Ectodermal cell (in vitro differentiated cells): Measurements from ENCODE around the gene IQSEC1.

Experiments used
- H3K27ac ChIP-seq: 2 replicates; pipeline ENCODE4 v1.7.0; 2013; ENCODE audit warnings: mild to moderate bottlenecking, low read depth, low read length; ENCODE audit not compliant: insufficient read depth, poor library complexity, severe bottlenecking
- H3K27me3 ChIP-seq: 2 replicates; pipeline ENCODE4 v1.7.0; 2013; ENCODE audit warnings: mild to moderate bottlenecking, low read length; ENCODE audit not compliant: insufficient read depth, control insufficient read depth, poor library complexity, severe bottlenecking
- H3K36me3 ChIP-seq: one replicate; pipeline ENCODE4 v1.7.0; 2013; ENCODE audit warnings: low read length; ENCODE audit not compliant: control insufficient read depth, insufficient read depth
- H3K4me1 ChIP-seq: one replicate; pipeline ENCODE4 v1.7.0; 2013; ENCODE audit warnings: low read length; ENCODE audit not compliant: control insufficient read depth, insufficient read depth
- H3K4me3 ChIP-seq: 2 replicates; pipeline ENCODE4 v1.7.0; 2013; ENCODE audit warnings: low read depth, low read length, control low read depth; ENCODE audit not compliant: insufficient read depth
- H3K9me3 ChIP-seq: 2 replicates; pipeline ENCODE4 v1.7.0; 2013; ENCODE audit warnings: mild to moderate bottlenecking, low read length, moderate library complexity; ENCODE audit not compliant: control insufficient read depth
- WGBS, 2 experiments: methylation state at CpG; one replicate each; pipeline ENCODE4 v1.1.7; 2013; ENCODE audit warnings: missing lambda C conversion rate in 2 of 2; 5-methylcytosine and 5-hydroxymethylcytosine counted together

The IQSEC1 gene

DNA sequence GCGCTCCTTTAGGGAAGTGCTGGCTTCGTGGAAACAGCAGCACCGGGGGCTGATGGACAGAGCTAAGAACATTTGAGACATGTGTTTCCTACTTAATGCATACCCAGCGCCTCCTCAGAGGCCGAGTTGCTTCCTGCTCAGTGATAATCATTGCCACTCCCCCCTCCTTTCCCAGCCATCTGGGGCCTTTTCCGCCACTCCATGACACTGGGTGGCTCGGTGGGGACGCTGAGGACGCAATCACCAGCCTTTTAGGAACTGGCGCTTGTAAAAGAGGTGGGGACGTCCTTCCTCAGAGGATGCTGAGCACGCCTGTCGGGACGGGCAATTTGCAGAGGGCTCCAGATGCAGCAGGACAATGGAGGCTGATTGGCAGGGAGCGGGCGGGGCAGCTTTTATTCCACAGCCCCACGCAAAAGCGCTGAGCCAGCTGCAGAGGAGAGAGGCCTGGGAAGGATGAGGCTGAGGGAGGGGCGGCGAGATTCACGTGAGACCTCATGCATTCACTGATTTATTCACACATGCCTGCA lies 22.2 kb upstream of the IQSEC1 start:
- H3K27me3 ChIP-seq, result no peaks in the 10 kb centered on the region
- H3K4me1 ChIP-seq, result peaks cover 5% of the 10 kb centered on the region
- no peaks in the 10 kb centered on the region for H3K36me3 ChIP-seq
- H3K27ac ChIP-seq, result no peak overlapping the region
- H3K4me3 ChIP-seq, result no peak overlapping the region
- 51 to 59% methylated on average over 19 to 21 of the region's 21 CpGs for WGBS, 2 experiments
- no peaks in the 10 kb centered on the region for H3K9me3 ChIP-seq

- H3K4me3 ChIP-seq, result no peak overlapping the region
- H3K36me3 ChIP-seq, result no peaks in the 10 kb centered on the region
- no peak overlapping the region for H3K27ac ChIP-seq
- H3K27me3 ChIP-seq, result no peaks in the 10 kb centered on the region
- WGBS, 2 experiments, result 67 to 69% methylated on average over 10 of the region's 10 CpGs
- H3K4me1 ChIP-seq, result peaks cover 5% of the 10 kb centered on the region
- H3K9me3 ChIP-seq, result no peaks in the 10 kb centered on the region
Measured at GRCh38 chr3:13093687-13094086, 20.5 kb upstream of the IQSEC1 start.

DNA sequence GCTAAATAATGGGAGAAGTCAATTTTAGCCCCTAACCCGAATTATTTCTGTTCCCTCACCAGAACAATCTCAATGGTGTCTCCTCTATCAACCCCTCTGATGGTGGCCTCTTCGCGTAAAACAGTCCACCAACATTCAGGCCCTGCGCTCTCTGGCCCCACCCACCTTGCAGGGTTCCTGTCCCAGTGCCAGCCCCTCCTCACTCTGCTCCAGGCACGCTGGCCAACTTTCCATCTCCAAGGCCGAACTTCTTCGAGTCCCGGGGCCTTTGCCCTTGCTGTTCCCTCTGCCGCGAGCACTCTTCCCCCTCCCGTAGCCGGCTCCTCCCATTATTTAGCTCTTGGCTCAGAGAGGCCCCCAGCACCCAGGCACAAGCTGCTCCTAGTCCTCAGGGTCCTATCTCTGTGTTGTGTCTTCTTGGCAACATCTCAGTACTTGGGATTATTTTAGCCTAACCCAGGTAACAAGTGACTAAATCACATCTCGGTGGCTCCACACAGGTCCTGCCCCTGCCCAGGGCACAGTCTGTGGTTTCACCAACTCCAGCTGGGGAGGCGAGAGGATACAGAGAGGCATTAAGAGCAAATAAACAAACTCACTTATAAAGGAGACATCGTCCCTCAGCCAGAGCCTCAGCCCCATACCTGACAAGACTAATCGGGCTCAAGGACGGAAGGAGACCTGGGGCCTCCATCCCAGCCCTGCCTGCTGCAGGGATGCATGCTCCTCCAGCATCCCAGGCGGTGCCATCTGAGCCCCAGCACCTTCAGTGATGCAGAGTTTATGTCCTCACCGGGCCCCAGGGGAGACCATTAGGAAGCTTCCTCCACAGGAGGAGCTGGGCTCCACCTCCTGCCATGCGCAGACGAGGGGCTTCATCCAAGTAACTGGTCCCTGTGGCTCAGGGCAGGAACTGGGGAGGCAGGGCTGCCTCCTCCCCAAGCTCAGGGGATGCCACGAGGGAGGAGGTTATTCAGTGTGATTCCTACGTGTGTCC lies 19.7 kb upstream of the IQSEC1 start:
- Histone ChIP-seq H3K36me3 (no peaks in the 10 kb centered on the region), H3K4me3 (no peak overlapping the region), H3K9me3 (no peaks in the 10 kb centered on the region), H3K27me3 (no peaks in the 10 kb centered on the region), H3K27ac (no peak overlapping the region), H3K4me1 (peaks cover 8% of the 10 kb centered on the region)
- 86 to 87% methylated on average over 23 of the region's 23 CpGs for WGBS, 2 experiments

DNA sequence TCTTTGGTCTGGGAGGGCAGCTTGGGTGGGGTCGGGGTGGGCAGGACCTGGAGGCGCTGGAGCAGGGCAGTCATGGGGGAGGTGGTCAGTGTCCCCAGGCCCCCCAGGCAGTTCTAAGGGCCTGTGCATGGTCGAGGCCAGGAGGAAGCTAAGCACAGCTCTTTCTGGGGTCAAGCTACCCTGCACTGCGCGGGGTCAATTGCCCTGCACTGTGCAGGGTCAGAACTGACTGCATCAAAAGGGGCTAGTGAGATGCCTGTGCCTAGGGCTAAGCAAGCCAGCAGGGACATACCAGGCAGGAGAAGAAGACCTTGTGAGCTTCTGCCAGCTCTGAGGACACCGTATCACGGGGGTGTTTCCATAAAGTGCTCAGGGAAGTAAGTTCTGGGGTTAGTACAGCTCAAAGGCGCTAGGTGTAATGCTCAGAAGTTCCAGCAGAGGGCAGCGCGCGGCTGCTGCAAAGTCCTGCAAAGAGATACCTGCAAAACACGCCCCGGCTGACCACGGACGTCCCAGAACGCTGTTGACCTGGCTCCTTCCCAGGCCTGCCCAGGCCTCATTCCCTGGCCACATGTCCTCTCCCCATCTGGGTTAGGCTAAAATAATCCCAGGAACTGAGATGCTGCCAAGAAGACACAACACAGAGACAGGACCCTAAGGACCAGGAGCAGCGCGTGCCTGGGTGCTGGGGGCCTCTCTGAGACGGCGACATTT lies 18.8 kb upstream of the IQSEC1 start:
- no peak overlapping the region for H3K27ac ChIP-seq
- H3K36me3 ChIP-seq, result no peaks in the 10 kb centered on the region
- H3K4me1 ChIP-seq, result peaks cover 8% of the 10 kb centered on the region
- no peaks in the 10 kb centered on the region for H3K27me3 ChIP-seq
- no peaks in the 10 kb centered on the region for H3K9me3 ChIP-seq
- WGBS, 2 experiments, result 41 to 45% methylated on average over 20 of the region's 20 CpGs
- H3K4me3 ChIP-seq, result no peak overlapping the region

DNA sequence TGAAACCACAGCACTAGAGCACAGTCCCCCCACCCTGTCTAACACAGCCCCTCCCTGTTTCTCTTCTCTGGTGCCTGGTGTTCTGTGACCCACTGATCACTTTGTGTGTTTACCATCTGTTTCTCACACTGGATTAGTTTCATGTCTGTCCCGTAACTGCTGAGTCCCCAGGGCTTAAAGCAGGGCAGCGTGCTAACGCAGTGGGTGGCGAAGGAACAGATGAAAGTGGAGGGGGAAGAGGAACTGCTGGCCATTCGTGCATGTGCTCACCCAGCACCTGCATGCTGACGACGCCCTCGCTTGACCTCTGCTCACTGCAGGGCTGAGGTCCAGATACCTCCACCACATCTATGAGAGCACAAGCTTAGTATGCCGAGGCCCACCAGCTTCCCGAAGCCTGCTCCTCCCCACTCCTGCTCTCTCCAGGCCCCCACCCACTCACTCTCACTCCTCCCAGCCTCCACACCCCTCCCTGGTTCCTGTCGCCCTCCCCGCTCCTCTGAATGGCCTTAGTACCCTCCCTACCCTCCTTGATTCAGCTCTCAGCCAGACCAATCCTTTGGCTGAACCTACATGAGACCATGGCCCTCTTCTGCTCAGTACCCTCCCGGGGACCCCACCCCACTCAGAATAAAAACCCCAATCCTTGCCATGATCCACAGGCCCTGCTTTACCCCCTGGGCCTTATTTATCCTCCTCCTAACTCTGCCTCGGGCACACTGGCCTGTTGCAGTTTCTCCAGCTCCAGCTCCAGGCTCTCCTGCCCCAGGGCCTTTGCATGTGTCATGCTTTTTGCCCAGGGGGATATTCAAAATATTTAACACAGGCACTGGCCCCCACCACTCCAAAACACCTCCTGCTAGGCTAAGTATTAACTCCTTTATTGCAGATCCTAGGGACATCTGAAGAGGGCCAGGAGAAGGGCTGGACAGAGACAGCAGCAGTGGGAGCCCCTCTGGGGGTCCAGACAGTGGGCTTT lies 15.1 kb upstream of the IQSEC1 start:
- Histone ChIP-seq H3K27ac (no peak overlapping the region), H3K27me3 (no peaks in the 10 kb centered on the region), H3K9me3 (no peaks in the 10 kb centered on the region), H3K4me1 (peaks cover 8% of the 10 kb centered on the region), H3K4me3 (no peak overlapping the region), H3K36me3 (no peaks in the 10 kb centered on the region)
- whole genome bisulfite sequencing, 2 experiments, result 83% methylated on average over 14 of the region's 14 CpGs

DNA sequence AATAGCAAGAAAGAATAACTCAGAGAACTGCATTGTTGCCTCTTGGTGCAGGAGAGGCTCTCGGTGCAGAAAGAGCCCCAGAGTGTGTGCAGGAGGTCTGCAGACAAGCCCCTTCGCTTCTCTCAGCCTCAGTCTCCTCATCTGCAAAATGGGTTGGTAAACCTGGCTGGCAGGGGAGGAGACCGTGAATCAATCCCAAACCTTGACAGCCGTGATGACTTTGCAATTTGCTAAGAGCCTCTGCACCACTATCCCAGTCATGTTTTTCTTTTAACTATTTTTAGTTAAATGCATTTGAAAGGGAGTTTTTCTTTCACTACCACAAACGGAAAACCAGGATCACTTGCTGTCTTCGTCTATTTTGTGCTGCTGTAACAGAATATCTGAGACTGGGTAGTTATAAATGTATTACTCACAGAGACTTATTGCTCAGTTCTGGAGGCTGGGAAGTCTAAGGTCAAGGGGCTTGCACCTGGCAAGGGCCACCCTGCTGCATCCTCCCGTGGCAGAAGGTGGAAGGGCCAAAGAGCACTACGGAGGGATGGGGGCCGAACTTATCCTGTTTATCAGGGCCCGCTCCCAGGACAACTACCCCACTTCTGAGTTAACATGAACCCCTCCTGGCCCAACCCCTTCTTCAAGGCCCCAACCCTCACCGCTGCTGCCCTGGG lies 14.2 kb upstream of the IQSEC1 start:
- Histone ChIP-seq H3K27me3 (no peaks in the 10 kb centered on the region), H3K4me3 (no peak overlapping the region)
- WGBS, 2 experiments, result 91 to 96% methylated on average over 10 to 11 of the region's 11 CpGs

DNA sequence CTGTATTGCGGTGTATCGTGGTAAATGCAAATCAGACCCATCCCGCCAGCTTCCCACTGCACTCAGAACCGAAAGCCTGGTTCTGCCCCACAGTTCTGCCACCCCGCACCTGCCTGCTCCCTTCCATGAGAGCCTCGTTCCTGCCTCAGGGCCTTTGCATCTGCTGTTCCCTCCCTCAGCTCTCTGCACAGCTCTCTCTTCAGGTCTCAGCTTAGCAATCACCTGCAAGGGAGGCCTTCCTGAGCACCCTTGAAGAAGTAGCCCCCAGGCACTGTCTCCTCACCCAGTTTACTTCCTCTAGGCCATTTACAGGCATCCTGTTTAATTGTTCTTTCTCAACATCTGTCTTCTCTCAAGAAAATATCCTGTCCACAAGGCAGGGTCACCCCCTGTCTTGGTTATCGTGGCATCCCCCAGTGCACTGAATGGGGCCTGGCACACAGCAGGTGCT lies 13.3 kb upstream of the IQSEC1 start:
- Histone ChIP-seq H3K4me1 (peaks cover 3% of the 10 kb centered on the region), H3K36me3 (no peaks in the 10 kb centered on the region)
- WGBS, 2 experiments, result 92 to 94% methylated on average over 7 of the region's 7 CpGs

More for the DNA sequence above, 14.2 kb upstream of the IQSEC1 start:
- Histone ChIP-seq H3K27ac (no peak overlapping the region), H3K9me3 (no peaks in the 10 kb centered on the region), H3K4me1 (peaks cover 6% of the 10 kb centered on the region), H3K36me3 (no peaks in the 10 kb centered on the region)

DNA sequence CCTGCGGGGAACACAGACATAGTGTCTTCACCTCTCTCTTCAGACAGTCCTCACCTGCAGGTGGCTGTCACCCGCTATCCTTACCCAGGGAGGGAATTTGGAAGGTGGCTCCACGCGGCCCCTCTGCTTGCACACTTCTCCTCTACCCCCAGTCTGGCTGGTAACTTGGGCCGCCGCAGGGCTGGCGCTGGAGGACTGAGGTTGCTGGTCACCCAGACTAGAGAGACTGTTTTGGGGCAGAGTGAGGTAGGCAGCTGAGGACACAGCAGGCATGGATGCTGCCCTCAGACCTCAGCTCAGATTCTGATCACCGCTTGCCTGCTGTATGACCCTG lies 12.6 kb upstream of the IQSEC1 start:
- no peaks in the 10 kb centered on the region for H3K27me3 ChIP-seq
- no peak overlapping the region for H3K27ac ChIP-seq
- H3K9me3 ChIP-seq, result no peaks in the 10 kb centered on the region
- H3K36me3 ChIP-seq, result no peaks in the 10 kb centered on the region
- H3K4me1 ChIP-seq, result peaks cover 3% of the 10 kb centered on the region
- no peak overlapping the region for H3K4me3 ChIP-seq
- 91 to 97% methylated on average over 8 of the region's 8 CpGs for WGBS, 2 experiments

More for the DNA sequence above, 13.3 kb upstream of the IQSEC1 start:
- Histone ChIP-seq H3K27me3 (no peaks in the 10 kb centered on the region), H3K27ac (no peak overlapping the region), H3K9me3 (no peaks in the 10 kb centered on the region), H3K4me3 (no peak overlapping the region)
